HEK293T (cell line): ENCODE measurements around the gene TSPAN18.
A peak's percentile ranks its signal among the peaks of the same experiment; 100 is the strongest.

Experiments used
- CTCF ChIA-PET: fragments of 350-600 bp; formaldehyde crosslinking; extraction: SDS; loops from one replicate; lab custom pipeline; 2021; ENCODE audit warnings: antibody characterized with exemption, inconsistent platforms; lab: Yijun Ruan, JAX
- POLR2A ChIA-PET: fragments of 350-600 bp; formaldehyde crosslinking; extraction: SDS; loops from one replicate; lab custom pipeline; 2020; ENCODE audit warnings: antibody characterized with exemption, inconsistent platforms; lab: Yijun Ruan, JAX
- DNase-seq: peaks from one replicate; pipeline ENCODE4 v3.0.0; 2012; ENCODE audit warnings: mixed read lengths; ENCODE audit errors: extremely low spot score
- ARNT ChIP-seq: fragments of 450-650 bp; IDR thresholded peaks from 2 replicates; pipeline ENCODE4 v1.6.1; 2017; ENCODE audit warnings: mild to moderate bottlenecking
- BHLHE40 ChIP-seq: fragments of 450-650 bp; IDR thresholded peaks from 2 replicates; pipeline ENCODE4 v1.6.1; 2016; ENCODE audit warnings: mild to moderate bottlenecking, moderate library complexity, borderline replicate concordance
- CTBP1 ChIP-seq: fragments of 450-650 bp; IDR thresholded peaks from 2 replicates; pipeline ENCODE4 v1.6.1; 2016; ENCODE audit warnings: borderline replicate concordance
- ELF4 ChIP-seq: fragments of 450-650 bp; IDR thresholded peaks from 2 replicates; pipeline ENCODE4 v1.6.1; 2017; ENCODE audit warnings: antibody characterized with exemption
- FOXA1 ChIP-seq: fragments of 450-650 bp; IDR thresholded peaks from 2 replicates; pipeline ENCODE4 v1.6.1; 2016; ENCODE audit warnings: mild to moderate bottlenecking
- FOXK2 ChIP-seq: fragments of 450-650 bp; IDR thresholded peaks from 2 replicates; pipeline ENCODE4 v1.6.1; 2016; ENCODE audit warnings: mild to moderate bottlenecking
- FOXM1 ChIP-seq: fragments of 450-650 bp; IDR thresholded peaks from 2 replicates; pipeline ENCODE4 v1.6.1; 2017; ENCODE audit warnings: mild to moderate bottlenecking, borderline replicate concordance
- HDGF ChIP-seq: fragments of 450-650 bp; IDR thresholded peaks from 2 replicates; pipeline ENCODE4 v1.6.1; 2017; ENCODE audit warnings: antibody characterized with exemption, borderline replicate concordance
- L3MBTL2 ChIP-seq: fragments of 450-650 bp; conservative IDR thresholded peaks from 2 replicates; pipeline ENCODE4 v1.6.1; 2016; ENCODE audit warnings: mild to moderate bottlenecking
- LEF1 ChIP-seq: fragments of 450-650 bp; IDR thresholded peaks from 2 replicates; pipeline ENCODE4 v1.6.1; 2017; ENCODE audit warnings: mild to moderate bottlenecking, borderline replicate concordance
- NFRKB ChIP-seq: fragments of 450-650 bp; IDR thresholded peaks from 2 replicates; pipeline ENCODE4 v1.6.1; 2016; ENCODE audit warnings: mild to moderate bottlenecking, moderate library complexity
- PKNOX1 ChIP-seq: fragments of 450-650 bp; IDR thresholded peaks from 2 replicates; pipeline ENCODE4 v1.6.1; 2016
- SP1 ChIP-seq: fragments of 450-650 bp; IDR thresholded peaks from 2 replicates; pipeline ENCODE4 v1.6.1; 2017
- SUZ12 ChIP-seq: fragments of 450-650 bp; IDR thresholded peaks from 2 replicates; pipeline ENCODE4 v1.6.1; 2016; ENCODE audit warnings: mild to moderate bottlenecking
- TARDBP ChIP-seq: fragments of 450-650 bp; IDR thresholded peaks from 2 replicates; pipeline ENCODE4 v1.6.1; 2016
- ZNF384 ChIP-seq: fragments of 450-650 bp; IDR thresholded peaks from 2 replicates; pipeline ENCODE4 v1.6.1; 2016

TSPAN18 gene

GRCh38 chr11:44774108-44774507, 47.3 kb downstream of the TSPAN18 start:
- TF ChIP-seq BHLHE40: no peak
- TF ChIP-seq ZNF384: no peak
- no peak for TF ChIP-seq L3MBTL2
- no peak for TF ChIP-seq HDGF
- no peak for TF ChIP-seq PKNOX1
- no peak for TF ChIP-seq FOXM1
- no peak for TF ChIP-seq TARDBP
- TF ChIP-seq NFRKB: no peak
- TF ChIP-seq CTBP1: no peak
- no peak for TF ChIP-seq SUZ12
- TF ChIP-seq ELF4: no peak
- TF ChIP-seq FOXA1: no peak
- no peak for TF ChIP-seq ARNT
- TF ChIP-seq SP1: no peak
- no peak for TF ChIP-seq LEF1
- TF ChIP-seq FOXK2: no peak
- ChIA-PET POLR2A (no interaction called here), CTCF (interaction anchor here (0.7 to 2.3 kb wide), 5 partner anchors 13 to 492 kb away, joined by 3 to 6 read pairs (median 4); no protein-coding TSS in a partner anchor)
- no peak for DNase-seq

- ChIA-PET POLR2A (no interaction called here), CTCF (interaction anchor here (0.6 to 2.3 kb wide), 9 partner anchors 8 to 158 kb away, joined by 3 to 7 read pairs (median 5); no protein-coding TSS in a partner anchor)
- TF ChIP-seq FOXM1 (no peak), BHLHE40 (no peak), L3MBTL2 (no peak), ARNT (no peak), HDGF (no peak), FOXA1 (no peak), ZNF384 (no peak), NFRKB (no peak), FOXK2 (no peak), ELF4 (no peak), PKNOX1 (no peak), LEF1 (no peak), SP1 (no peak), CTBP1 (no peak), TARDBP (no peak)
- DNase-seq: no peak
Measured at GRCh38 chr11:44774731-44775130, 48.0 kb downstream of the TSPAN18 start.

- POLR2A ChIA-PET: no interaction called here
- TF ChIP-seq TARDBP: no peak
- TF ChIP-seq FOXM1: no peak
- no peak for TF ChIP-seq SP1
- no peak for TF ChIP-seq ELF4
- TF ChIP-seq CTBP1: no peak
- no peak for TF ChIP-seq L3MBTL2
- TF ChIP-seq PKNOX1: no peak
- TF ChIP-seq HDGF: no peak
- no peak for TF ChIP-seq FOXA1
- no peak for TF ChIP-seq ZNF384
- no peak for TF ChIP-seq ARNT
- TF ChIP-seq NFRKB: no peak
- TF ChIP-seq BHLHE40: no peak
- no peak for TF ChIP-seq FOXK2
- no peak for TF ChIP-seq LEF1
- TF ChIP-seq SUZ12: no peak
- CTCF ChIA-PET: interaction anchor here (0.6 to 2.3 kb wide), 14 partner anchors 8 to 158 kb away, joined by 3 to 7 read pairs (median 5); no protein-coding TSS in a partner anchor
- peak; percentile 85 for DNase-seq
Measured at GRCh38 chr11:44775366-44775984, 48.7 kb downstream of the TSPAN18 start.

- POLR2A ChIA-PET: no interaction called here
- CTCF ChIA-PET: interaction anchor here (0.6 to 2.3 kb wide), 12 partner anchors 9 to 189 kb away, joined by 3 to 7 read pairs (median 4); no protein-coding TSS in a partner anchor
- no peak for TF ChIP-seq FOXA1
- no peak for TF ChIP-seq NFRKB
- TF ChIP-seq ELF4: no peak
- TF ChIP-seq SP1: no peak
- no peak for DNase-seq
Measured at GRCh38 chr11:44775985-44776446, 49.3 kb downstream of the TSPAN18 start.

- POLR2A ChIA-PET: no interaction called here
- TF ChIP-seq L3MBTL2: no peak
- no peak for TF ChIP-seq FOXM1
- TF ChIP-seq FOXK2: no peak
- no peak for TF ChIP-seq LEF1
- no peak for TF ChIP-seq BHLHE40
- no peak for TF ChIP-seq SUZ12
- TF ChIP-seq FOXA1: no peak
- no peak for TF ChIP-seq HDGF
- no peak for TF ChIP-seq NFRKB
- TF ChIP-seq PKNOX1: no peak
- TF ChIP-seq SP1: no peak
- DNase-seq: no peak
- CTCF ChIA-PET: interaction anchor here (0.5 to 1.8 kb wide), 9 partner anchors 9 to 598 kb away, joined by 3 to 7 read pairs (median 4); no protein-coding TSS in a partner anchor
Measured at GRCh38 chr11:44776551-44777208, 49.9 kb downstream of the TSPAN18 start.
